ENCODE data around the gene ZCCHC13.

DNA sequence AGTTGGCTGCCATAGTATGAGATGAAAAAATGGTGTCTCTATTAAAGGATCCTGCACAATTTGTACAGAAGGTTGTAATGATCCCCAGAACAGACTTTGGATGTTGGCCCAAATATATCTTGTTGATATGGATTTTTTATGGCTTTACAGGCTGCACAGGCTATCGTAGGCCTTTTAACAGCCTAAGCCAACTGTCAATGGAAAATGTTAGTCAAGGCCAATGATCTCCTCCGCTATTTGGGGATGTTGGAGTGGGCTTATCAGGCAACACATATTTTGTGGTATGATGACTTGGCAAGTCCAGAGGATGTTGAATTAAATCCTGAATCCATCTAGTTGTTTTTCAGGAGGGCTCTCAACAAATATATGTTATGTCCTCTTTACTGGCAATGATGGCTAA is 42.1 kb downstream of the ZCCHC13 start:
- TF ChIP-seq, protein P1, sequence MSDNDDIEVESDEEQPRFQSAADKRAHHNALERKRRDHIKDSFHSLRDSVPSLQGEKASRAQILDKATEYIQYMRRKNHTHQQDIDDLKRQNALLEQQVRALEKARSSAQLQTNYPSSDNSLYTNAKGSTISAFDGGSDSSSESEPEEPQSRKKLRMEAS (CRISPR knock-in tag; IDR thresholded peaks at IDR 0.05), result no peak
- TF ChIP-seq ZNF76 (CRISPR knock-in tag; IDR thresholded peaks at IDR 0.05; ENCODE audit: borderline replicate concordance), result no peak
- TF ChIP-seq BHLHE40 (IDR thresholded peaks at IDR 0.05; ENCODE audit: low read length), result no peak
- TF ChIP-seq KLF10 (CRISPR knock-in tag; IDR thresholded peaks at IDR 0.05), result no peak
- TF ChIP-seq SAFB (IDR thresholded peaks at IDR 0.05; ENCODE audit: borderline replicate concordance, low read depth, low read length), result no peak
- TF ChIP-seq FOXP1 (CRISPR knock-in tag; IDR thresholded peaks at IDR 0.05), result no peak
- no peak for TF ChIP-seq RNF2 (IDR thresholded peaks at IDR 0.05)
- no peak for TF ChIP-seq POLR2AphosphoS5 (IDR thresholded peaks at IDR 0.05; ENCODE audit: control insufficient read depth, insufficient read depth, low read depth, low read length)
- TF ChIP-seq PHTF2 (CRISPR knock-in tag; IDR thresholded peaks at IDR 0.05), result no peak
- peak; percentile 52 for TF ChIP-seq EP300 (IDR thresholded peaks at IDR 0.05; ENCODE audit: low read length)
- no peak for TF ChIP-seq ZNF589 (CRISPR knock-in tag; IDR thresholded peaks at IDR 0.05; ENCODE audit: low read depth)
- TF ChIP-seq, protein P2, sequence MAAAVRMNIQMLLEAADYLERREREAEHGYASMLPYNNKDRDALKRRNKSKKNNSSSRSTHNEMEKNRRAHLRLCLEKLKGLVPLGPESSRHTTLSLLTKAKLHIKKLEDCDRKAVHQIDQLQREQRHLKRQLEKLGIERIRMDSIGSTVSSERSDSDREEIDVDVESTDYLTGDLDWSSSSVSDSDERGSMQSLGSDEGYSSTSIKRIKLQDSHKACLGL (CRISPR knock-in tag; IDR thresholded peaks at IDR 0.05; ENCODE audit: borderline replicate concordance, poor library complexity, severe bottlenecking), result no peak
- no peak for TF ChIP-seq ATF7 (IDR thresholded peaks at IDR 0.05)

All from K562 (cell line).